HG03558 (cell line): Measurements from ENCODE around the gene ST6GALNAC3.

Source experiments
- ATAC-seq: cut with Tn5 transposase; IDR thresholded peaks from one replicate; pipeline ENCODE4 v1.9.1; 2021; ENCODE audit warnings: moderate number of reproducible peaks; ENCODE audit not compliant: unreplicated experiment; ENCODE audit errors: extremely low read depth

ST6GALNAC3 gene

GRCh38 chr1:76542359-76542758, 467.8 kb downstream of the ST6GALNAC3 start:
- no peak for ATAC-seq

- ATAC-seq = no peak
Measured at GRCh38 chr1:76543495-76543894, 468.9 kb downstream of the ST6GALNAC3 start.

GRCh38 chr1:76546354-76546933, 471.9 kb downstream of the ST6GALNAC3 start:
- no peak for ATAC-seq

- ATAC-seq = no peak
Measured at GRCh38 chr1:76547916-76548315, 473.4 kb downstream of the ST6GALNAC3 start.

DNA sequence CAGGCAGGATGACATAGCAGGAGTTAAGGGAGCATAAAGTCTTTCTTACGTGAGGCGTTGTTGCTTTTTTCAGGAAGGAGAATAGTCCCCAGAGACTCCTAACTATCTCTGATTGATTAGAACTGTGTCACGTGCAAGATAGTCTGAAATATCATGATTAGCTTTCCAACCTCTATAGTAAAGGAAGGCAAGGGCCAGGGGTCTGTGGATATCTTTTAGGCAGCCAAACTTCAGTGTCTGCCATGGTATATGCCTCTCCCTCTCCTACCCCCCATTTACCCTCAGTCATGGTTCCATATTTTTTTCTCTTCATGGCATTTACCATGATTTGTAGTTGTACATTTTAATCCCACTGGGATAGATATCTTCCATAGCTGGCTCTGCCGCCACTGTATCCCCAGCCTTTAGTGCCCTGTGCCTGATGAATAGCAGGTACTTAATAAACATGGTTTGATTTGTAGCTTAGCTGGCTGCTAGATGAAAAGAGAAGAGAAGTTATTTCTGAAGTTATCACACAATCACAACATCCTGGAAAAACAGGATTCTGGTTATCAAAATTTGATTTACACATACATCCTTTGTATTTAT, 474.1 kb downstream of the ST6GALNAC3 start:
- no peak for ATAC-seq

- no peak for ATAC-seq
Measured at GRCh38 chr1:76554283-76554682, 479.7 kb downstream of the ST6GALNAC3 start.

DNA sequence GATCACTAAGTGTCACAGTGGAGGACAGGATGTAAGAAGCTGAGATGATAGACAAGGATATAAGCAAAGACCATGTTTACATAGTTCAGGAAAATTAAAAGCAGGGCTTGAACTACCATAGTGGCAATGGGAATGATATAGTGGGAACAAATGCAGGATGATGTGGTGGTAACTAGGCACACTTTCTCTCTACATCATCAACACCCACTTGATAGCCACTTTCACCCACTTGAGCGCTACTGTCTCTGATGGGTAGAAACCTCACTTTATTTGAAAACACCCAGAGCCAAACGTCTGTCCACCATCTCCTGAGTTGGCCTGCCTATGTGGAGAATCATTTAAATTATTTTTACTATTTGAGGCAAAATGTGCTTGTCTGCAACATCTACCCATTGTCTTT, 487.7 kb downstream of the ST6GALNAC3 start:
- ATAC-seq = no peak

GRCh38 chr1:76568573-76569238, 494.2 kb downstream of the ST6GALNAC3 start:
- ATAC-seq = no peak

DNA sequence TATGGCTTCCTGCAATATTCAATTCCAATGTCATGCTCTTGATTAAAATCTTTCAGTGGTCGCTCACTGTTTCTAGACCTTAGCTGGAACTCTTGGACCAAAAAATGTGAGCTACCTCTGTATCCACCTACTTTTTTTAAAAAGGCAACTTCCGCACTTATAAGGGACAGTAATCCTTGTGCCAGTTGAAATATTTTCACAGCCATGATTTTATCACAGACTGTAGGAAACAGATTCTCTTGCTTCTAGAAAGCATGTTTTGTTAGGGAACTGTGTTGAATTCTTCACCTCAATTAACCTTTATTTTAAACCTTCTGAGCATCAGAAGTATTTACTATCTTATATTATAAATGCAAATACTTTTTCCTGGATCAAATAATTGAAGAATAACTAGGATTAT, 496.7 kb downstream of the ST6GALNAC3 start:
- ATAC-seq = no peak

GRCh38 chr1:76572229-76572628, 497.7 kb downstream of the ST6GALNAC3 start:
- no peak for ATAC-seq

DNA sequence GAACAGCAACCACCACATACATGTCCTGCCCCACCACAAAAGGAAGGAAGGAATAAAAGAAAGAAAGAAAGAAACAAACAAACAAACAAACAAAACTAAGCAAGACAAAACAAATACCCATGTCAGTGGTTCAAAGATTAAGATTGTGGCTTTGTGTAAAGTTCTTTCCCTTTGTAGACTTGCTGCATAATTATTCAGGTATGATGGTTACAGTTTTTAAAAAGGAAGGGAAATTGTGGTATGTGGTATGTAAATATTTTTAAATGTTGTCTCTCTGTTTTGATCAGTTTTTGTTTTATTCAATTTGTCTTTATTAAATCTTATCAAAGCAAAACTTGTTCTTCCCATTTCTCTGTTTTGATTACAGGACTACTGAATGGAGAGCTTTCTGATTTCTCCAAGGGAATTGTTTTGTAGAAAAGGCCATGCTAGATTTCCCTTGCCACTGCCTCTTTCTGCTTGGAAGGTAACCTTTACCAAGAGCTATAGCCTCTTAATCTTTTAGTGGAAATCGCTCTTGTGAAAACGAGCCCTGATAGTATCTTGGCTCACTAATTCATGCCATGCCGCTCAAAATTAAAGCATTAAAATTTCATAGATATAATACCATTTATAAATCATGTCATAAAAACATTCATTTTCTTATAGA, 502.5 kb downstream of the ST6GALNAC3 start:
- ATAC-seq = no peak

DNA sequence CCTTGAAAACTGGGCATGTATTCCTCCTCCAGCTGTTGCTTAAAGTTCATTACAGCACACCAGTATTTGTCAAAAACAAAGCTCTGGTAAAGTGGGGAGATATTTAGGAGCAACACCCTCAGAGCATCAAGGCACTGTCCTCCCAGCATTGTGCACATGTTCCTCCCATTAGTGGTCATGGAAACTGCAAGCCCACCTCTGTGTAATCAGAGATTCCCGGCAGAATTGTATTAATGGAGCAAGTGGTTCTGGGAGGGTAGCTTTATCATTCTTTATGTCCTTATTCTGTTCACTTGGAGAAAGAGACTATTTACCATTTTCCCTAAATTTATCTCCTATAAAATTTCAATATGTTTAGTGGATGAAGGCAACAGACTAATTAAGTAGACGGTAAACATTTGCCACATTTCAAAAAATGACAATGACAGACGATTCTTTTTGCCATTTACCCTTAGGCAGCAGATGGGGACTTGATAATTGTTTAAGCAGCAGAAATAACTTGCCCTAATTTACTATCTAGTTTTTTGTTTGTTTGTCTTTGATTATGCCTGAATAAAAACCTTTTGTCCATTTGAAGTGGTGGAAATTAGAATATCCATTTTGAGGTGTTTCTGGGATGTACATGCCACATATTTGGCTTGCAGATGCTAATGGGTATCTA, 503.1 kb downstream of the ST6GALNAC3 start:
- ATAC-seq = no peak

- ATAC-seq = no peak
Measured at GRCh38 chr1:76580206-76580605, 505.7 kb downstream of the ST6GALNAC3 start.

GRCh38 chr1:76581712-76582111, 507.2 kb downstream of the ST6GALNAC3 start:
- ATAC-seq = no peak

DNA sequence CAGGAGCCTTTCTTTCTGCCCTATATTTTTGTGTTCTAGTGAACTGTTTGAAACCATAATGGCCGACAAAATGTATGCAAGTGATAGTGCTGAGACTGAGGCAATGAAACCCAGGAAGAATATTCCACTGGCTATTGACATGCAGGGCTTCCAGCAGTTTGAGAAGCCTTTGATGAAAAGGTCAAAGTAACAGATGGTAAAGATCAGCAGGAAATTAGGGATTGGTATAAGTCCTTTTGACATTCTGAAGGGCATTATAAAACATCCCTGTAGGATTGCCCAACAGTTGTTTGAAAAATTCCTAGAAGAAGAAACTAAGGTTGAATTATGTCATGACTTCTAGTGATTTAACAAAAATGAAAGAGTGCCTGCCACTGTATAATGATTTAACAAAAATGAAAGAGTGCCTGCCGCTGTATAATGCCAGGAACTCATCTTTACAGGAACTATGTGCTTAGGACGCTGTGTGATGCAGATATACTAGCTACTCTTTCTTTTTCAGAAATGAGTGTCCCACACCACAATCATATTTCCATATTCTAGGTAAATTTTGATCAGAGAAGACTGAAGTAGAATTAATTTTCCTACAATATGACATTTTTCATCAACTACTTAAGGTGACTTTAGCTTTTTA, 508.8 kb downstream of the ST6GALNAC3 start:
- ATAC-seq = no peak

DNA sequence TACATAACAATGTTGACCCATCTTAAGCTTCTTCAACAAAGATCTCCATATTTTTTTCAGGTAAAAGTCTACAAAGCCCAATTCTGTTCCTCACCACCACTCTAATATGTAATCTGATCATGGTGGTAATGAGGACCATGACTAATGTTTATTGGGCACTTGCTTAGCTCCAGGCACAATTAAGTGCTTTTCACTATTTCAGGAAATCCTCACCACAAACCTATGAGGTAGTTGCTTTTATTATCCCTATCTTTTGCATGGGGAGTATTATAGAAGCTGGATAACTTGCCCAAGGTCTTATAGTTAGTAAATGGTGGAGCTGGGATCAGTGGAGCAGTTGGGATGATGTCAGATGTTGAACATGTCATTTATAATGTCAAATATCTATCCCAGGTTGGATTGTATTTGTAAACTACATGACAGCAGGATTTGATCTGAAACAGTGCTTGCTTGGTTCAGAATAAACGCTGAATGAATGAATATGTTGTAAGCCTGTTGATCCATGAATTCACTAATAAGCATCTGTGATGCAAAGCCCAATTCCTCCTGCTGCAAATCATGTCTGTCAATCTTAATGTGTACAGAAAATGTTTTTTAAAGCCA, 509.4 kb downstream of the ST6GALNAC3 start:
- no peak for ATAC-seq

- no peak for ATAC-seq
Measured at GRCh38 chr1:76585980-76586674, 511.6 kb downstream of the ST6GALNAC3 start.

DNA sequence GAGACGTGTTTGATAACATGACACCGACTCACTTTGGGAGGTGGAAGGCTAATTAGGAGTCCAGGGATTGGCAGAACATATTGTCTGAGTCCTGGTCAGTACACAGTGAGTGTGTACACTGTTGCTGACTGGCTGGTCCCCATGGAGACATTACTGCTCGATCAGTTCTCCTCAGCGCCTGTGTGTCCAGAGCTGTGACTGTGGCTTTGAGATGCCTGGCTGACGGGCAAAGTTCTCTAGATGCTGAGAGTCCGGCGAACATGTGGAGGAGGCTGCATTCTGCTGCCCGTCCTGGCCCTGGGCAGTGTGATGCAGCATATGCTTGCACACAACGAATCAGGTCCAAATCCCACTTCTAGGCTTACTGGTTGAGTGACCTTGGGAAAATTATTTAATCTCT, 512.7 kb downstream of the ST6GALNAC3 start:
- ATAC-seq = no peak

- no peak for ATAC-seq
Measured at GRCh38 chr1:76591461-76591860, 516.9 kb downstream of the ST6GALNAC3 start.
